Raji (cell line): ENCODE results near the gene SNRNP40.

ENCODE experiments used
- POLR2A ChIP-seq: IDR thresholded peaks from 2 replicates; pipeline ENCODE4 v1.6.1; 2011; ENCODE audit warnings: low read depth, low read length, control low read depth; ENCODE audit not compliant: insufficient read depth

The SNRNP40 gene

DNA sequence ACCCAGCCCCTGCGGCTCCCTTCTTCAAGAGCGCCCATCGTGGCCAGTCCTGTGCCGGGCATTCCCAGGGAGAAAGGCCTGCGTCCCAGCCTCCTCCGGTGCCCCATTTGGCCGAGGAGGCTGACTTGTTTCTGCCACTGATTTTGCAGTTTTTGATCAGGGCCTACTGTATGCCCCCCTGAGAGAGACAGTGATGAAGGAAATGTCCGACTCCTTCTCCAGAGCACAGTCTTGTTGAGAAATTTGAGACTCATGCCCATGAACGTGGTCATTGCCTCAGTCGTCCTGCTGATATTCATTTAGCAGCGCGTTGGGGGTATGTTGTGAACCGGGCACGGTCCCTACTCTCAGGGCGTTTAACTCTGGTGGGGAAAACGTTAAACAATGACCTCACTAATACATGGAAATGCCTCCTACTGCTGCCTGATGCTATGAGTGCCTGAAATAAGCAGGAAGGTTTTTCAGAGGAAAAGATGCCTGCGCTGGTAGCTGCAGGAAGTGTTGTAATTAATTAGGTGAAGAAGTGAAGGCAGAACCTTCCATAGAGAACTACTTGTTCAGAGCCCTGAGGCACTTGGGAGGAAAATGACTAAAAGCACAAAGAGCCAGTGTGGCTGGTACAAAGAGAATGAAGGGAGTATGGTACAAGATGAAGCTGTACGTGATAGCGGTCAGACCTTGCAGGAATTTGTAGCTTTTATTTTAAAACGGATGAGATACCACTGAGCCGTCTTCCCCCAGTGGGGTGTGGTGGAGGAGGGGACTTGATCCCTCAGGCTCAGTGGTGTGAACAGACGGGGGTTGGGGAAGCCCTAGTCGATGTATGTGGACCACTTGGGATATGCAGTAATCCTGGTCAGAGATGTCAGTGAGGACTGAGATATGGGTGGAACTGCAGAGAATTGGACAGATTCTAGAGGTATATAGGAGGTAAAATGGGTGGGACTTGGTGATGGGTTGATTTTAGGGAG lies 974 bp upstream of the SNRNP40 start:
- TF ChIP-seq POLR2A, result no peak

DNA sequence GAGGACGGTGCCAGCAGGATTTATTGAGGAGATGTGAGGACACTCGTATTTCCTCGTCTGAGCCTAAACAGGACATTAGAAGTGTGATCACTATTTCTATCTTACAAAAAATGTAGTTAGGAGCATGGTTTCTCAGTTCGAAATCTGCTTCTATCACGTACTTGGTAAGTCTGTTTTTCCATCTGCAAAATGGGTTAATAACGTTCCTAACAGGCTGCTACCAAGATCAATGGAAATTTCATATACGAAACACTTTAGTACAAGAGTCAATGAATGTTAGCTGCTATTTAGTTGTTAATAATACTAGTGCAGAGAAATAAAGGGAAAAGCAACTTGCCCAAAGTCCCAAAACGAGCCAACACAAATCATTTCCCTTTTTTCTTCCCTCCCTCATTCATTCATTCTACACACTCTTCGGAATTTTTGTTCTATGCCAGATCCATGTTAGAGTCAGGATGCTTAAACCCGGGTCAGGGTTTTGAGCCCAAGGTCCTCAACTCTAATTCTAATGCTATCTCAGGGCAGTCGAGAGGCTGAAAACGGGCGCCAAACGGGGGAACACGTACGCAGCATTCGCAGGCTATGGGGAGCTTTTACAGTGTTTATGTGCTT lies 608 bp downstream of the SNRNP40 start:
- TF ChIP-seq POLR2A, result no peak

DNA sequence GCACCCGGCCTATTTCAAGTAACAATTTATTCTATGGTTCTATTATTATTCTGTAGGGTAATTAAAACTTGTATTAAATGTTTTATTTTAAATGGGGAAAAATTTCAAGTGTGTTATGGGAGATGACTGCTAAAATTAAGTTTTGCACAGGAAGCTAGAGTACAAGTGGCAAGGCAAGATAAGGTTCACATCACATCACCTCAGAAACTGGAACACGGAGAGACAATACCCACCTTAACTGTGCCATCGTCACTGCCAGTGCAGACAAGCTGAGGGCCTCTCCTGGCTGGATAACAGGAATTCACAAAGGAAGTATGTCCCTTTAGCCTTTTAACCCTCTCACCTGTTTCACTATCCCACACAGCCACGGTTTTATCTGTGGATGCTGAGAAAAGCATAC lies 7.6 kb downstream of the SNRNP40 start:
- no peak for TF ChIP-seq POLR2A

DNA sequence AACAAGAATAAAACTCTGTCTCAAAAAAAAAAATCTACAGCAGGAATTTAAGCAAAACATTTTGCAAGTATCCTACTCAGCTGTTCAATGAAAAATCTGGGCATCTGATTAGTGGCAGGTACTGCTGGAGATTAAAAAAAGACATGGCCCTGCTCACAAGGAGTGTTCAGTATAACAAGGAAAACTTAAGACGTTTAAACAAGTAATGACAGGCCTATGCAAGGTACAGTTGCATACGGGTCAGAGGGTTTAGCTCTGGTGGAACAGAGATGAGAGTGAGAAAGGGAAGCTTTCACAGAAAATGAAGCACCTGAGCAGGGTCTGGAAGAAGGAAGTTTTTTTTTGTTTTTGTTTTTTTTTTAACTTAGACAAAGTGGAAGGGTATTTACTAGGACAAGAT lies 23.0 kb downstream of the SNRNP40 start:
- no peak for TF ChIP-seq POLR2A

DNA sequence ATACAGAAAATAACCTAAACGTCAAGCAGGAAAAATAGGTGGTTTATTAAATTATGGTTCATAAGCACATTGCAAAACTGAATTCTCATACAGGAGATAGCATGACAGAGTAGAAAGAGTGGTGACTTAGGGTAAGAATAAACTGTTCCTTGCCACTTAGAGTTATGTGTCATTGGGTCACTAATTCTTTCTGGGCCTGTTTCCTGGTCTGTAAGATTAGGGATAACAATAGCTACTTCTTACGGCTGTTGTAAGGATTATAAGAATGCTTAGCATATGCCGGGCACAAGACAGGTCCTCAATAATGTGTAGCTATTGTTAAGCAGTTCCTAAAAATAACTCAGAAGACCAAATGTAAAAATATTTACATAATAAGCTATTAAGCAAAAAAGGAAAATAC lies 24.2 kb downstream of the SNRNP40 start:
- TF ChIP-seq POLR2A, result no peak

DNA sequence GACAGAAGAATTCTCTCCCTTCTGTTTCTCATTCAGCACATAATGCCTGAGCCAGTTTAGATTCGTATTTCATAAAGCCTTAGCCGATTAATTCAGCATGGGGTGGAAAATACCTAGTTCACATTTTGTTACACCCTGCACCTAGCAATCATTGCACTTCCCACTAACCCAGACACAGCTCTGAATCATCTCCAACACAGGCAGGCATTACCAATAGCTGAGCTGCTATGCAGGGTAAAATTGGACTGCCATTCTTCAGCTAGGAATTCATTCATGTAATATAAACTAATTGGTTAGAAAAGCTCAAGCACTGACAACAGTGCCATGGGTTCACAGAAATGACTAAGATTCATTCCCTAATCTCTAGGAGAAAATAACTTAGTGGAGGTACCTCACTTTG lies 30.0 kb downstream of the SNRNP40 start:
- no peak for TF ChIP-seq POLR2A

DNA sequence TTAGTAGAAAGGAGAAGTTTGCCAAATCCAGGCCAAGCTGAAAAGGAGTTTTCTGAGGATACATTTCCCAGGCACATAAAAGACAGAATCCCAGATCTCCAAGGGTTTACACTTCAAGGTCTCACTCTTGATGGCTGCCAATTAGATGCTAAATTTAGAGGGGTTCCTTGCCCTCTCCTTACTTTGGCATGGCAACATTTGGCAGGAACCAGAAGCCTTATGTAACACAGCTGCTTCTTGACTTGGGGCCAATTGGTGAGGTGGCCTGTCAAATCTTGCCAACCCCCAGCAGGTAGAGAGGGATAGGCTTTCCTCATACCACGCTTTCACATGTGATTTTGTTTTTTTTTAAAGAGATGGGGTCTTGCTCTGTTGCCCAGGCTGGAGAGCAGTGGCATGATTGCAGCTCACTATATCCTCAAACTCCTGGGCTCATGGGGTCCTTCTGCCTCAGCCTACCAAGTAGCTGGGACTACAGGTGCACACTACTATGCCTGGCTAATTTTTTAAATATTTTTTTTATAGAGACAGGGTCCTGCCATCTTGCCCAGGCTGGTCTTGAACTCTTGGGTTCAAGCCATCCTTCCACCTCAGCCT lies 31.7 kb downstream of the SNRNP40 start:
- TF ChIP-seq POLR2A, result no peak

DNA sequence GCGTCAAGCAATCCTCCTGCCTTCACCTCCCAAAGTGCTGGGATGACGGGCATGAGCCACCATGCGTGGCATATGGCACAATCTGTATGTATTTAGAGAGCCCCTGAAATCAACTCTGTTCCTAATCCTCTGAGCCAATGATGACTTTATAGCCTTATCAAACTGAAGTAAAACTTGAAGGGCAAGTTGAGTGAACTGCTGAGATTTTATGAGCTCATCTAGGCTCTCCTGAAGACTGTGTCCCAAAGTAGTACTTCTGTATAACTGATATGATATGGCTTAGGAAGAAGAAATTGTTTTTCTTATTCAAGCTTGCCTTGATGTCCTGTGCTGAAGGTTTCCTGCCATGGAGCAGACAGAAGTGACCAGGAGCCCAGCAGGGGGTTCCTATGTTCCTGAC lies 33.2 kb downstream of the SNRNP40 start:
- TF ChIP-seq POLR2A, result no peak

DNA sequence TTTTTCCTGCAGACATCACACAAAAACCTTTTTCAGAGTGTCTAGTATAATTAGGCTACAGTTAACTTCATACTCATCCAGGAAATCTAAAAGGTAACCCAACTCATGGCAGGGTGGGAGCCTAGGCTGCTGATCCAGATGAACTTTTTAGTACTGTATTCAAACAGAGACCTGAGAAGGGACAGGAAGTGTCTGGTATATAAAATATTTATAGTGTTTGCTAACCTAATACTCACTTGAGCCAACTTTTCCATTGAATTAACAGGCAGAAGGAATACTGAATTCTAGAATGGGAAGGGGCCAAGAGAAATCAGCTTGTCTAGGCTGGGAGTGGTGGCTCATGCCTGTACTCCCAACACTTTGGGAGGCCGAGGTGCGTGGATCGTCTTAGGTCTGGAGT lies 34.7 kb downstream of the SNRNP40 start:
- TF ChIP-seq POLR2A, result no peak

DNA sequence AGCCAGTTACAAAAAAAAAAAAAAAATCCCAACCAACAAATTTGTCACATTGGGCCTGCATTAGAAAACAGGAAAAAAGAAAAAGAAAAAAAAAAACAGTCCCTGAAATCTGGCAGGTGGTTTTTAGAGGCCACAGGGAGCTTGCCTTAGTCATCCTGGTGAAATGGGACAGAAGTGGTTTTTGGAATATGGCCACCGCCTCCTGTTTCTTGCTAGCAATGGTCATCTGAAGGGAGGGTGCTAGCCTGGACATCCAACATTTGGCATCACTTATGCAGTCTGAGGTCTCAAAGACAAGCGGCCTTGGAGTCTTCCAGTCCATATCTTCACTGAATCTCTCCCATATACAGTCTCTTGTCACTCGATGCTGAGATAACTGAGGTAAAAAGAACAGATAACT lies 36.8 kb downstream of the SNRNP40 start:
- no peak for TF ChIP-seq POLR2A

DNA sequence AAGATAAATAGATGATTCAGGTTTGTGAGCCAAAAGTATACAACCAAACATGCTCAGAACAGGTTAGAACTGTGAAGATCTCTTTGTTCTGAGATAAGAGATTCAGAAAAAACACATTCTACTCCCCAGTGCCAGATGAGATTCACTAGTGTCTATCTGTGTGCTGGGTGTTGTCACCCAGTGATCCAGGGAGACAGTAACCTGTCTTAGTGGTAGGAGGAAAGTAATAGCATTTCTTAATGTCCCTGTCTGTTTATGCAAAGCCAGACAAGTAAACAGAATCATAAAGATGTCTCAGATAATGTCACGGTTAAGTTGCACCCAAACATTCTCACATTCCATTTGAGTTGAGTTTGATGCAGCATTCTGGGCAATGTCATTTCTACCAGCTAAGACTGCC lies 38.0 kb downstream of the SNRNP40 start:
- no peak for TF ChIP-seq POLR2A

DNA sequence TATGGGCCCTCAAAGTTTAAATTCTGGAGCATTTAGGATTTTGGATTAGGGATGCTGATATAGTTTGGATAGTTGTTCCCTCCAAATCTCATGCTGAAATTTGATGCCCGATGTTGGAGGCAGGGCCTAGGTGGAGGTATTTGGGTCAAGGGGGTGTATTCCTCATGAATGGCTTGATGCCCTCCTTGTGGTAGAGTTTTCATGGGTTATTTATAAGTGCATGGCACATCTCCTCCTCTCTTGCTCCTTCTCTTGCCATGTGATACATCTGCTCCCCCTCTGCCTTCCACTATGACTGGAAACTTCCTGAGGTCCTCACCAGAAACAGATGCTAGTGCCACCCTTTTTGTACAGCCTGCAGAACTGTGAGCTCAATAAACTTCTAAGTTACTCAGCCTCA lies 39.4 kb downstream of the SNRNP40 start:
- no peak for TF ChIP-seq POLR2A

DNA sequence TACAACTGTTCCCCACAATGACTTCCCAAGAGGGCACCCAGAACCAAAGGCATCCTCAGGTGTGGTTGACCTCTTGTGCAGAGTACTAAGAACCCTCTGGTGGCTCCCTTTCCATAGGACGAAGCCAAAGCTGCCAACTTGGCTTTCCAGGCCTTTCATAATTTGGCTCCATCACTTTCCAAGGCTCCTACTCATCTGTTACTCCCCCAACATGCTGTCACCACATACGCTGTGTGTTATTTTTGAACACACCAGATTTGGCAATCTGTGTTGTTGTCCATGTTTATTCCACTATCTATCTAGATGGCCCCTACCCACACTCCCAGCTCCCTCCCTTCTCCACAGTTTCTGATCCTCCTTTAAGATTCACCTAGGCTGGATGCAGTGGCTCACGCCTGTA lies 46.7 kb downstream of the SNRNP40 start:
- TF ChIP-seq POLR2A, result no peak

DNA sequence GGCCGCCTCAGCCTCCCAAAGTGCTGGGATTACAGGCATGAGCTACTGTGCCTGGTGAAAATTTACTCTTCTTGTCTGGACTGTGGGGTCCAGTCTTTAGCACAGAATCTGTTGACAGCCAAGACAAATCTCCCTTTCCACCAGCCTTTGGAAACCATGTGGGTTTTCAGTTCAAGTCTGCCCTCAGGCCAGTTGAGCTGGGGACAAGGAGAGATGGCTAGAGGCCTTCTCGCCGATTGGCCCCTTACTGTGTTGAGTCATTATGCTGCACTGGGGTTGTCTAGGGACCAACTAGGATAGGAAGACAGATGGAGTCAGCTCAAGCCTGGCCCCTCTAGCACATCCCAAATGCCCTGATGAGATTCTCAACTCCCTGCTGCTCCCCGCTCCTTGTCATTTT lies 48.3 kb downstream of the SNRNP40 start:
- no peak for TF ChIP-seq POLR2A

DNA sequence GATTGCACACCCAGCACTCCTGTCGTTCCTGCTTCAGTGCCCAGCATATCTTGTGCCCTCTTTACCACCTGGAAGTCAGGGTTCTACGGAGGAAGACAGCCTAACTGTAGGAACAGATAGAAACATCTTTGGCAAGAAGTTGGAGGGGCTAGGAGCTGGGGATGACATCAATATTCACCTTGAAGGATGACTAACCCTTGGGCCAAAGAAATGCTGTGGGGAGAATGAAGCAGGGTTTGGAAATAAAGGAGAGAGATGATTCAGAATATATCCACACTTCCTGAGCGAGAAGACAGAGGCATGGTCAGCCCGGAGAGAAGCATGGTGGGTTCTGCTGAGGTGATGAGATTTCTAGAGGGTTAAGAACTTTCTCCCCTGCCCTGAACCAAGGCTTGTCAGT lies 52.3 kb downstream of the SNRNP40 start:
- no peak for TF ChIP-seq POLR2A

DNA sequence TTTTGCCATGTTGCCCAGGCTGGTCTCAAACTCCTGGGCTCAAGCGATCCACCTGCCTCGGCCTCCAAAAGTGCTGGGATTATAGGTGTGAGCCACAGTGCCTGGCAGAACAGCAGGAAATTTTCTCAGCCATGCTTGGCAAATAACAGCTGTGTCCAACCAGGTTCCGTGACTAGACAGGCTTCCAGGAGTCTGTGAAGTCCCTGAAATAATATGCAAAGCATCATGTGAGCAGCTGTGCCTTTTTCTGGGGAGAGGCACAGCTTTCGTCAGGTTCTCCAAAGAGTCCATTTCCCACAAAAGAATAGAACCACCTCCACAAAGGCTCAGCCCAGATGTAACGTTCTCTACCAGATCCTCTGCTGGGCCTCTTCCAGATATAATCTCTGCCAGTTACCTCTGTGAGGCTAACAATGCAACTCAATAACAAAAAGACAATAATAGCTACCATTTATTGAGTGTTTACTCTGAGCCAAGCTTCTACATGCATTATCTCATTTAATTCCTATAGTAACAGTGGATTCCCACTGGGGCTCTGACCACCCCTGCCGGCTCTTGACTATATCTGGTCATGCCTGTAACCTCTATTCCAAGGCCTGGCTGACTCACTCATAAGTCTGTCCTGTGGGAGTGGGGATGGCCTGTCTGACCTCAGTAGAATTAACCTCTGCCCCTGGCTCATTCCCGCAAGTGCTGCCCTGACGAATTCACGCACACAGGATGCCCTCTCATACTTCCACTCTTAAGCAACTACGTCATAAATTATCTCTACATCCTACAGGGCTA lies 52.9 kb downstream of the SNRNP40 start:
- no peak for TF ChIP-seq POLR2A

DNA sequence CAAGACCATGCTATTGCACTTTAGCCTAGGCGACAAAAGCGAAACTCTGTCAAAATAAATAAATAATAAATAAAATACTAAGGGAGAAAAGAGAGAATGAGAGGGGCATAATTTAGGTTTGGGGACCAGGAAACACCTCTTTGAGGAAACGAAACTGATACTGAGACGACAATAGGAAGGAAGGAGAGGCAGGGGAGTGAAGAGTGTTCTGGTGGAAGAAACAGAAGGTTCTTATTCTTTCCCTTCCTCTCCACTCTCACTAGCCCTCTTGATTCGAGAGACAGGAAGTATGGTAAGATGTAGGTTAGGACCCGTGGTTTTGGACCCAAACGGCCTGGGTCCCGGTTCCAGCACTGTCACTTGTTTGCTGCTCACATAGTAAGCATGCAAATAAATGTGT lies 55.3 kb downstream of the SNRNP40 start:
- no peak for TF ChIP-seq POLR2A
